Activated naive CD8-positive, alpha-beta T cell treated with anti-CD3 and anti-CD28 coated beads, Interleukin-2, amount 50 U/mL, for 24 hours (primary cell): ENCODE data around the gene NTN5.
"Not testable (repeated sequence)": the region's sequence is repeated elsewhere in the genome, so short reads cannot be mapped to it uniquely, and the experiment has no call there.

Experiments used
- ATAC-seq: fragments of 150-1000 bp; cut with Tn5 transposase; one replicate; pipeline ENCODE4 v1.10.0; 2021
- DNase-seq: peaks from one replicate; pipeline ENCODE4 v3.0.0; 2021
- H3K27ac Mint-ChIP-seq: one replicate; pipeline ENCODE4 v1.8.0; 2021; ENCODE audit warnings: mild to moderate bottlenecking, mixed read lengths
- H3K27me3 Mint-ChIP-seq: one replicate; pipeline ENCODE4 v1.8.0; 2021; ENCODE audit warnings: mixed read lengths
- H3K36me3 Mint-ChIP-seq: one replicate; pipeline ENCODE4 v1.8.0; 2021; ENCODE audit warnings: low read depth, mixed read lengths
- H3K4me1 Mint-ChIP-seq: one replicate; pipeline ENCODE4 v1.8.0; 2021; ENCODE audit warnings: mixed read lengths
- H3K4me3 Mint-ChIP-seq: one replicate; pipeline ENCODE4 v1.8.0; 2021; ENCODE audit warnings: mild to moderate bottlenecking, moderate library complexity, mixed read lengths
- H3K9me3 Mint-ChIP-seq: one replicate; pipeline ENCODE4 v1.8.0; 2021; ENCODE audit warnings: mixed read lengths

NTN5 gene

GRCh38 chr19:48668761-48669160 lies 4.1 kb downstream of the NTN5 start:
- peak overlapping the region; percentile 10 for H3K27ac Mint-ChIP-seq
- H3K9me3 Mint-ChIP-seq = peaks cover 4% of the 10 kb centered on the region
- ATAC-seq (no peak), DNase-seq (no peak)
- peaks cover 2% of the 10 kb centered on the region for H3K4me1 Mint-ChIP-seq
- no peak overlapping the region for H3K4me3 Mint-ChIP-seq
- H3K36me3 Mint-ChIP-seq = no peaks in the 10 kb centered on the region
- H3K27me3 Mint-ChIP-seq = no peaks in the 10 kb centered on the region

- no peaks in the 10 kb centered on the region for H3K27me3 Mint-ChIP-seq
- no peak overlapping the region for H3K27ac Mint-ChIP-seq
- H3K4me1 Mint-ChIP-seq = peaks cover 2% of the 10 kb centered on the region
- peaks cover 4% of the 10 kb centered on the region for H3K9me3 Mint-ChIP-seq
- no peak for DNase-seq
- H3K36me3 Mint-ChIP-seq = no peaks in the 10 kb centered on the region
- no peak for ATAC-seq
- H3K4me3 Mint-ChIP-seq = no peak overlapping the region
Measured at GRCh38 chr19:48668332-48668731, 4.5 kb downstream of the NTN5 start.

GRCh38 chr19:48665786-48666185 lies 7.0 kb downstream of the NTN5 start:
- peaks cover 7% of the 10 kb centered on the region for H3K4me1 Mint-ChIP-seq
- no peaks in the 10 kb centered on the region for H3K27me3 Mint-ChIP-seq
- H3K9me3 Mint-ChIP-seq = peaks cover 4% of the 10 kb centered on the region
- no peaks in the 10 kb centered on the region for H3K36me3 Mint-ChIP-seq
- ATAC-seq (no peak), DNase-seq (no peak)
- H3K4me3 Mint-ChIP-seq = no peak overlapping the region
- no peak overlapping the region for H3K27ac Mint-ChIP-seq

GRCh38 chr19:48664476-48664875 lies 8.3 kb downstream of the NTN5 start:
- Mint-ChIP-seq H3K9me3 (peaks cover 4% of the 10 kb centered on the region), H3K27me3 (no peaks in the 10 kb centered on the region), H3K4me1 (peaks cover 7% of the 10 kb centered on the region), H3K27ac (no peak overlapping the region), H3K36me3 (no peaks in the 10 kb centered on the region), H3K4me3 (no peak overlapping the region)
- DNase-seq (no peak), ATAC-seq (no peak)

GRCh38 chr19:48663667-48664066 lies 9.2 kb downstream of the NTN5 start:
- Mint-ChIP-seq H3K9me3 (peaks cover under 1% of the 10 kb centered on the region), H3K27ac (no peak overlapping the region), H3K27me3 (no peaks in the 10 kb centered on the region), H3K36me3 (no peaks in the 10 kb centered on the region), H3K4me1 (peaks cover 7% of the 10 kb centered on the region), H3K4me3 (no peak overlapping the region)
- ATAC-seq (no peak), DNase-seq (no peak)

- Mint-ChIP-seq H3K4me1 (peaks cover 7% of the 10 kb centered on the region), H3K9me3 (no peaks in the 10 kb centered on the region), H3K27ac (no peak overlapping the region), H3K4me3 (no peak overlapping the region), H3K27me3 (no peaks in the 10 kb centered on the region), H3K36me3 (no peaks in the 10 kb centered on the region)
- DNase-seq = no peak
- no peak for ATAC-seq
Measured at GRCh38 chr19:48661711-48662090, 11.1 kb downstream of the NTN5 start.

GRCh38 chr19:48660852-48661710 lies 11.7 kb downstream of the NTN5 start:
- DNase-seq (peak; percentile 82), ATAC-seq (peak; percentile 89)
- Mint-ChIP-seq H3K27me3 (no peaks in the 10 kb centered on the region), H3K36me3 (no peaks in the 10 kb centered on the region), H3K4me3 (peak overlapping the region; percentile 46), H3K27ac (peak overlapping the region; percentile 82), H3K9me3 (no peaks in the 10 kb centered on the region), H3K4me1 (peaks cover 7% of the 10 kb centered on the region)

GRCh38 chr19:48659768-48660167 lies 13.0 kb downstream of the NTN5 start:
- H3K9me3 Mint-ChIP-seq = no peaks in the 10 kb centered on the region
- H3K27me3 Mint-ChIP-seq = no peaks in the 10 kb centered on the region
- H3K27ac Mint-ChIP-seq = no peak overlapping the region
- H3K4me1 Mint-ChIP-seq = peaks cover 7% of the 10 kb centered on the region
- DNase-seq (no peak), ATAC-seq (no peak)
- H3K4me3 Mint-ChIP-seq = no peak overlapping the region
- H3K36me3 Mint-ChIP-seq = no peaks in the 10 kb centered on the region

GRCh38 chr19:48658483-48658882 lies 14.3 kb downstream of the NTN5 start:
- no peak for DNase-seq
- H3K9me3 Mint-ChIP-seq = no peaks in the 10 kb centered on the region
- H3K27me3 Mint-ChIP-seq = no peaks in the 10 kb centered on the region
- H3K27ac Mint-ChIP-seq = no peak overlapping the region
- H3K4me3 Mint-ChIP-seq = no peak overlapping the region
- no peaks in the 10 kb centered on the region for H3K36me3 Mint-ChIP-seq
- peaks cover 7% of the 10 kb centered on the region for H3K4me1 Mint-ChIP-seq
- ATAC-seq = no peak

- H3K27ac Mint-ChIP-seq, H3K27me3 Mint-ChIP-seq, H3K36me3 Mint-ChIP-seq, H3K4me3 Mint-ChIP-seq, H3K9me3 Mint-ChIP-seq, DNase-seq, ATAC-seq, H3K4me1 Mint-ChIP-seq: not testable (repeated sequence)
Measured at GRCh38 chr19:48657828-48658227, 15.0 kb downstream of the NTN5 start.

GRCh38 chr19:48656840-48657474 lies 15.9 kb downstream of the NTN5 start:
- Mint-ChIP-seq H3K4me3 (no peak overlapping the region), H3K36me3 (no peaks in the 10 kb centered on the region), H3K27me3 (no peaks in the 10 kb centered on the region), H3K27ac (no peak overlapping the region), H3K9me3 (no peaks in the 10 kb centered on the region), H3K4me1 (peaks cover 10% of the 10 kb centered on the region)
- no peak for DNase-seq
- no peak for ATAC-seq

GRCh38 chr19:48654299-48655059 lies 18.3 kb downstream of the NTN5 start:
- DNase-seq = no peak
- no peak overlapping the region for H3K27ac Mint-ChIP-seq
- H3K4me1 Mint-ChIP-seq = peaks cover 6% of the 10 kb centered on the region
- ATAC-seq = no peak
- H3K9me3 Mint-ChIP-seq = no peaks in the 10 kb centered on the region
- no peak overlapping the region for H3K4me3 Mint-ChIP-seq
- no peaks in the 10 kb centered on the region for H3K36me3 Mint-ChIP-seq
- no peaks in the 10 kb centered on the region for H3K27me3 Mint-ChIP-seq

- no peak overlapping the region for H3K4me3 Mint-ChIP-seq
- H3K36me3 Mint-ChIP-seq = no peaks in the 10 kb centered on the region
- ATAC-seq (peak; percentile 22), DNase-seq (no peak)
- no peaks in the 10 kb centered on the region for H3K9me3 Mint-ChIP-seq
- H3K27ac Mint-ChIP-seq = no peak overlapping the region
- peaks cover 22% of the 10 kb centered on the region for H3K4me1 Mint-ChIP-seq
- no peaks in the 10 kb centered on the region for H3K27me3 Mint-ChIP-seq
Measured at GRCh38 chr19:48651683-48652048, 21.2 kb downstream of the NTN5 start.

- no peak overlapping the region for H3K4me3 Mint-ChIP-seq
- H3K36me3 Mint-ChIP-seq = no peaks in the 10 kb centered on the region
- ATAC-seq = no peak
- no peaks in the 10 kb centered on the region for H3K27me3 Mint-ChIP-seq
- H3K27ac Mint-ChIP-seq = no peak overlapping the region
- no peaks in the 10 kb centered on the region for H3K9me3 Mint-ChIP-seq
- H3K4me1 Mint-ChIP-seq = peaks cover 25% of the 10 kb centered on the region
- DNase-seq = no peak
Measured at GRCh38 chr19:48650974-48651682, 21.7 kb downstream of the NTN5 start.
